RWPE1 (cell line): ENCODE measurements around the gene DHX57.

Source experiments
- CTCF ChIA-PET: fragments of 350-600 bp; sonication (Branson Sonifier 250); formaldehyde crosslinking; extraction: SDS; loops from one replicate; lab custom pipeline; 2021; lab: Yijun Ruan, JAX
- POLR2A ChIA-PET: fragments of 400-600 bp; formaldehyde crosslinking; extraction: SDS; loops from one replicate; lab custom pipeline; 2020; ENCODE audit warnings: antibody characterized with exemption; ENCODE audit not compliant: low non-redundant PET; lab: Yijun Ruan, JAX
- DNase-seq: peaks from one replicate; pipeline ENCODE4 v3.0.0; 2012; ENCODE audit warnings: low spot score
- H3K27ac ChIP-seq: fragments of 450-650 bp; 2 replicates; pipeline ENCODE4 v1.5.1; 2017
- TF ChIP-seq, protein P1 (sequence below): fragments of 450-650 bp; conservative IDR thresholded peaks from 2 replicates; pipeline ENCODE4 v1.5.1; 2017; ENCODE audit warnings: low read depth, mild to moderate bottlenecking

Gene DHX57

DNA sequence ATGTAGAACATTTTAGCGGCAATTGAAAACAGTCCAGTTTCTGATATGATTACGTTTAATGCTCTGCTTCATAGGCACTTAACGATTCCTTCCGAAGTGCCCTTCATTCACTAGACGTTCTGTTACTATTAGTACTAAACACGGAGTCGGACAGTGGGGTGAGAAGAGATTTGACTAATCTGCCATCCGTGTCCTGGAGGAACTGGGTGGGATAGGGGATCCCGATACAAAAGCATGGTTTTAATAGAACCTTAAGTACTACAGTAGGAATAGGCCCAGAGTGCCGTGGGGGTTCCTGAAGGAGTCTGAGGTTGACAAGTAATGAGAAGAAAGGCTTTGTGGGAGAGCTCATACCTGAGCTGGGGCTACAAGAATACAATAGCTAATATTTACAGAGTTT, 673 bp upstream of the DHX57 start:
- POLR2A ChIA-PET: no interaction called here
- H3K27ac ChIP-seq: peak overlapping the region; percentile 71
- peak; percentile 11 for DNase-seq
- CTCF ChIA-PET: interaction anchor here (0.5 to 1.2 kb wide), 2 partner anchors 71 to 306 kb away, joined by 4 to 8 read pairs; no protein-coding TSS in a partner anchor
- TF ChIP-seq, protein P1, sequence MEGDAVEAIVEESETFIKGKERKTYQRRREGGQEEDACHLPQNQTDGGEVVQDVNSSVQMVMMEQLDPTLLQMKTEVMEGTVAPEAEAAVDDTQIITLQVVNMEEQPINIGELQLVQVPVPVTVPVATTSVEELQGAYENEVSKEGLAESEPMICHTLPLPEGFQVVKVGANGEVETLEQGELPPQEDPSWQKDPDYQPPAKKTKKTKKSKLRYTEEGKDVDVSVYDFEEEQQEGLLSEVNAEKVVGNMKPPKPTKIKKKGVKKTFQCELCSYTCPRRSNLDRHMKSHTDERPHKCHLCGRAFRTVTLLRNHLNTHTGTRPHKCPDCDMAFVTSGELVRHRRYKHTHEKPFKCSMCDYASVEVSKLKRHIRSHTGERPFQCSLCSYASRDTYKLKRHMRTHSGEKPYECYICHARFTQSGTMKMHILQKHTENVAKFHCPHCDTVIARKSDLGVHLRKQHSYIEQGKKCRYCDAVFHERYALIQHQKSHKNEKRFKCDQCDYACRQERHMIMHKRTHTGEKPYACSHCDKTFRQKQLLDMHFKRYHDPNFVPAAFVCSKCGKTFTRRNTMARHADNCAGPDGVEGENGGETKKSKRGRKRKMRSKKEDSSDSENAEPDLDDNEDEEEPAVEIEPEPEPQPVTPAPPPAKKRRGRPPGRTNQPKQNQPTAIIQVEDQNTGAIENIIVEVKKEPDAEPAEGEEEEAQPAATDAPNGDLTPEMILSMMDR: no peak

DNA sequence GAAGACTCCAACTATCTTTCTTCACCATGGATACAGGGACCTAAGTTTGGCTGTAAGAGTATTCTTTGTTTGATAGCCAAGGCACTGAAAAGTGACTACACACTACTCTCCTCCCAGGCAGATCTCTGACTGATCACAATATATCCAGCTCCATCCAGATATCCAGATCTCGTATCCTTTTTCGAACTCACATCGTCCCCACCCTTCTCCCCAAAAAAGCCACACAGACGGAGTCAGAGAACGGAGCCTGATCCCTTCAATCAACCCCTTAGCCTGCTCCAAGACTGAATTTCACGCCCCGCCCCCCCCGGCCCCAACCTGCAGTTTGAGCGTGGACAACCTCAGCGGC, 533 bp downstream of the DHX57 start:
- ChIA-PET POLR2A (no interaction called here), CTCF (no interaction called here)
- H3K27ac ChIP-seq: peak overlapping the region; percentile 71
- DNase-seq: no peak
- TF ChIP-seq, protein P1: no peak

DNA sequence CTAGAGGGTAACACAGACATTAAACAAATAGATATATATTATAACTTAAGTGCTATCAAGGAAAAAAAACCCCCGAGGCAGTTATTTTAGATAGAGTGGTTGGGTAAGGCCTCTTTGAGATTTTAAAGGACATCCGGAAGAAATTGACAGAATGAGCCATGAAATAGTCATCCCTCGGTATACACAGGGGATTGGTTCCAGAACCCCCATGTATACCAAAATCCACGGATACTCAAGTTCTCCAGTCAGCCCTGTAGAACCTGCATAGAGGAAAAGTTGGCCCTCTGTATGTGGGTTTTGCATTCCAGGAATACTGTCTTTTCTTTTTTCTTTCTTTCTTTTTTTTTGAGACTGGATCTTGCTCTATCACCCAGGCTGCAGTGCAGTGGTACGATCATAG, 2.0 kb downstream of the DHX57 start:
- H3K27ac ChIP-seq: no peak overlapping the region
- POLR2A ChIA-PET: interaction anchor here (0.6 kb wide), 1 partner anchor 33 kb away, joined by 3 read pairs; no protein-coding TSS in a partner anchor
- TF ChIP-seq, protein P1: no peak
- no peak for DNase-seq
- CTCF ChIA-PET: no interaction called here

- TF ChIP-seq, protein P1: no peak
- no peak for DNase-seq
- ChIA-PET POLR2A (no interaction called here), CTCF (no interaction called here)
- no peak overlapping the region for H3K27ac ChIP-seq
Observed at GRCh38 chr2:38871432-38871831, 4.3 kb downstream of the DHX57 start.

GRCh38 chr2:38866773-38867443, 8.8 kb downstream of the DHX57 start:
- H3K27ac ChIP-seq: no peak overlapping the region
- TF ChIP-seq, protein P1: no peak
- DNase-seq: peak; percentile 18
- POLR2A ChIA-PET: no interaction called here
- CTCF ChIA-PET: no interaction called here

- TF ChIP-seq, protein P1: no peak
- no peak overlapping the region for H3K27ac ChIP-seq
- ChIA-PET POLR2A (interaction anchor here (0.6 kb wide), 1 partner anchor 11 kb away, joined by 5 read pairs; no protein-coding TSS in a partner anchor), CTCF (no interaction called here)
- no peak for DNase-seq
Observed at GRCh38 chr2:38863061-38863695, 12.6 kb downstream of the DHX57 start.
